T-helper 22 cell (primary cell): Measurements from ENCODE around the gene KIF22.

ENCODE experiments used
- DNase-seq: peaks from one replicate; pipeline ENCODE4 v3.0.0-alpha.2; 2020; ENCODE audit warnings: low read depth

KIF22 gene

DNA sequence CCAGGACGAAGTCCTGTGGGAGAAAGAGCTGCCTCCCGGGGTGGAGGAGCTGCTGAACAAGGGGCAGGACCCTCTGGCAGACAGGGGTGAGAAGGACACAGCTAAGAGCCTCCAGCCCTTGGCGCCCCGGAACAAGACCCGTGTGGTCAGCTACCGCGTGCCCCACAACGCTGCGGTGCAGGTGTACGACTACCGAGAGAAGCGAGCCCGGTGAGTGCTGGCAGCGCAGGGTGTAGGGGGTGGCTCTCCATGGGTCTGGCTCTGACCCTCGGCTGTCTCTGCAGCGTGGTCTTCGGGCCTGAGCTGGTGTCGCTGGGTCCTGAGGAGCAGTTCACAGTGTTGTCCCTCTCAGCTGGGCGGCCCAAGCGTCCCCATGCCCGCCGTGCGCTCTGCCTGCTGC lies 51.1 kb downstream of the KIF22 start:
- DNase-seq, result no peak

DNA sequence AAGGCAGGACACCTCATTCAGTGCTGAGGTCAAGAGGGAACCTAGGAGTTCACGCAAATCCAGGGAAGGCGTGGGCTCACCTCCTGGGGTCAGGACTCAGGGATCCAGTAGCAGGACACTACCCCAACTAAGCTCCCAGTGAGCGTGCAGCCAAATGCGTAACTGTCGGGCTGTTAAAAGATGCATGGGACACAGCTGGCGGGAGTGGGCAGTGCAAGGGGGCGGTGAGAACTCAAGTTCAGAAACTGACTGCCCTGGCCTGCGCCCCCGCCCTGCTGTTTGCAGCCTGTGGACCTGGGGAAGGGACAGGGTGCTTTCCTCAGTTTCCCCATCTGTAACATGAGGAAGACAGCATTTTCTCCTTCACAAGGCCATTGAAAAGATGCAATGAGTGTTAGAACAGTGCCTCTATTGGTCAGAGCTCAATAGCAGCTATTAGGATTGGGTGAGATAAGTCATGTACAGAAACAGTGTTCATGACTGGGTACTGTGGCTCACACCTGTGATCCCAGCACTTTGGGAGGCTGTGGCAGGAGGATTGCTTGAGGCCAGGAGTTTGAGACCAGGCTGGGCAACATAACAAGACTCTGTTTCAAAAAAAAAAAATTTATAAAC lies 52.3 kb downstream of the KIF22 start:
- DNase-seq, result no peak

DNA sequence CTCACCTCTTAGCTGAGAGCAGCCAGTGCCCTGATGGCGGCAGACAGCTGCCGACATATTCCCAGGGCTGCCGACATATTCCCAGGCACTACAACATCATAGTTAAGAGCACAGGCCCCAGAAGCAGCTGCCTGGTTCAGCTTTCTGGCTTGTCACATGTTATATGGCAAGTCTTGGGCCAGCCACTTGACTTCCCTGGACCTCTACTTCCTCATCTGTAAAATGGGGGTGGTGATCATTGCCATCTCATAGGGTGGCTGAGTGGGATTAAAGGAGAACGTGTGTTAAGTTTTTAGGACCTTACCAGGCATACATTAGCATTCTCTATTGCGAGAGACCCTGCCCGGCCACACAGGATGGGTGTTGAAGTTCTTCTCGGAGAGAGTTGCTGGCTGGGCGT lies 53.4 kb downstream of the KIF22 start:
- DNase-seq, result no peak

DNA sequence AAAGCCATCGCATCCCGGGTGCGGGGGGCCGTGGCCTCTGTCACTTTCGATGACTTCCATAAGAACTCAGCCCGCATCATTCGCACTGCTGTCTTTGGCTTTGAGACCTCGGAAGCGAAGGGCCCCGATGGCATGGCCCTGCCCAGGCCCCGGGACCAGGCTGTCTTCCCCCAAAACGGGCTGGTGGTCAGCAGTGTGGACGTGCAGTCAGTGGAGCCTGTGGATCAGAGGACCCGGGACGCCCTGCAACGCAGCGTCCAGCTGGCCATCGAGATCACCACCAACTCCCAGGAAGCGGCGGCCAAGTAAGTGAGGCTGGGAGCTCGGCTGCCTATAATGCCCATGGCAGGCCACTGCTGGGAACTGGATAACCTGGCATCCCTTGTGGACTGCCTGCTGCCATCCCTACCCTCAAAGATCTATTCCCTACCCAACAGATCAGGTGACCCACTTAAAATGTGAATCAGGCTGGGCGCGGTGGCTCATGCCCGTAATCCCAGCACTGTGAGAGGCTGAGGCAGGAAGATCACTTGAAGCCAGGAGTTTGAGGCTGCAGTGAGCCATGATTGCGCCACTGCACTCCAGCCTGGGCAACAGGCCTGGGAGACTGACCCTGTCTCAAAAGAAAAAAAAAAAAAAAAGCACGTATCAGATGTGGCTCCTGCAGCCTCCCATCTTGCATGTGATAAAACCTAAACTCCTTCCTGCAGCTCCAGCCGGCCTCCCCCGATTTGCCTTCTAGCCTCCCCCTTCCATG lies 54.2 kb downstream of the KIF22 start:
- DNase-seq, result no peak

DNA sequence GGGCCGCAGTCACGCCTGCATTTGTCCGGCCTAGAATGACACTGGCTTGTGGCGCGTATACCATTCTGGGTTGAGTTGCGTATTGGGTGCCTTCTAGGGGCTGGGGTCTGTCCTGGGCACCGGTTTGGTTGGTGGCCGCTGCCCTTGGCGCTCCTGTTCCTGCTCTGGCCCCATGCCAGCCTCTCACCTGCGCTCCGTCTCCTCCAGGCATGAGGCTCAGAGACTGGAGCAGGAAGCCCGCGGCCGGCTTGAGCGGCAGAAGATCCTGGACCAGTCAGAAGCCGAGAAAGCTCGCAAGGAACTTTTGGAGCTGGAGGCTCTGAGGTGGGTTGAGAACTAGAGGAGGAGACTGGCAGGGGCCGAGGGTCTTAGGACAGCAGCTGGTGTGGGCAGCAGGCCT lies 55.1 kb downstream of the KIF22 start:
- DNase-seq, result no peak

DNA sequence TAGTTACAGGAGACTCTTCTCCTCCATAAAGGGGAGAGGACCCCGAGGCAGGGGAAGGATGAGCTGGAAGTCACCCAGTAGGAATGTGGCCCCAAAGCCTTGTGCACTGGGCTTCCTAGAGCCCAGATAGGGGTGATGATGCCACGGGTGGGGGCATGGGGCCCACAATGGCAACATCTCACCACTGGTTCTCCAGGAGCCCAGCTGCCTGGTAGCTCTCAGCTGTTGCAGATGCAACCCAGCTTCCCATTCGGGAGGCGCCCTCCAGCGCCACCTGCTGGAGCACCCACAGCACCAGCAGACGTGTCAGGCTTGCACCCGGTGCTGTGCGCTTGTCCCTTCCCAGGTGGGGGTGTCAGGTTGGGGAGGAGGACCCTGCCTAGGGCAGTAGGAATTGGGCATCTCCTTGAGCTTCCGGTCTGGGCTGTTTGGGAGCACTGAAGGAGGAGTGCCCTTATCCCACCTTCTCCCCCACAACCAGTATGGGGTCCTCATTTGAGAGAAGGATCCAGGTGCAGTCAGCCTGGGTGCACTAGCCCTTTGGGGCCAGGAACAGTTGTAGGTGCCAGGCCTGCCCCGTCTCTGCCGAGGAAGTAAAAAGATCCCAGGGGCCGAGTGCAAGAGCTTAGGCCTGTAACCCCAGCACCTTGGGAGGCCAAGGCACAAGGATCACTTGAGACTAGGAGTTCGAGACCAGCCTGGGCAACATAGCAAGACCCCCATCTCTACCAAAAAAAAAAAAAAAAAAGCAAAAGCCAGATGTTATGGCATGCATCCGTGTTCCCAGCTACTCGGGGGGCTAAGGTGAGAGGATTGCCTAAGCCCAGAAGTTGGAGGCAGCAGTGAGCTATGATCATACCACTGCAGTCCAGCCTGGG lies 58.1 kb downstream of the KIF22 start:
- DNase-seq, result peak; percentile 43

DNA sequence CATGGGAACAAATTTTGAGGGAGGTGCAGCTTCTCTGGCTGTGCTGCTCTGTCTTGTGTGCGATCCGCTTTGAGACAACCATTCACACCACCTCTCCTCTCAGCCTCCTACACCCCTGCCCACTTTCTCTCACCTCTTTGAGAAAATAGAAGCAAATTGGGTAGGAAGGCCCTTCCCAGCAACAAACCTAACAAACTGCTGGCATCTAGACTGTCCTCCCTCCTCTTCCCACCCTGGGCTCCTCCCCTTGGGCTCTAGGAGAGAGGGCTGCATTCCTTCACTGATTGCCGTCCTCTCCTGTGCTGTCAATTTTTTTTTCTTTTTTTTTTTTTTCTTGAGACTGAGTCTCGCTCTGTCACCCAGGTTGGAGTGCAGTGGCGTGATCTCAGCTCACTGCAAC lies 59.0 kb downstream of the KIF22 start:
- DNase-seq, result no peak

DNA sequence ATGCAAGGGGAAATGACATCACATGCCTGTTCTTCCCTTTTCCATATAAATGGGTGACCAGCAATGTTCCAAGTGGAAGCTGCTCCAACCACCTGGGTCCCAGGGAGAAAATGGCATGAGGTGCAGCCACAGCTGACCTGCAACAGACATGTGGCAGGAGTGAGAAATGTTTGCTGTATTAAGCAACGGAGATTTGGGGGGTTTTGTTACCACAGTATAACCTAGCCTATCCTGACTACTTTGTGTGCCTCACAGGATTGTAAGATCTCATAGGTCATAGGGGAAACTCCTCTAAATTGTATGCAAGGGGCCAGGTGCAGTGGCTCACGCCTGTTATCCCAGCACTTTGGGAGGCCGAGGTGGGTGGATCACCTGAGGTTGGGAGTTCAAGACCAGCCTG lies 60.4 kb downstream of the KIF22 start:
- no peak for DNase-seq

DNA sequence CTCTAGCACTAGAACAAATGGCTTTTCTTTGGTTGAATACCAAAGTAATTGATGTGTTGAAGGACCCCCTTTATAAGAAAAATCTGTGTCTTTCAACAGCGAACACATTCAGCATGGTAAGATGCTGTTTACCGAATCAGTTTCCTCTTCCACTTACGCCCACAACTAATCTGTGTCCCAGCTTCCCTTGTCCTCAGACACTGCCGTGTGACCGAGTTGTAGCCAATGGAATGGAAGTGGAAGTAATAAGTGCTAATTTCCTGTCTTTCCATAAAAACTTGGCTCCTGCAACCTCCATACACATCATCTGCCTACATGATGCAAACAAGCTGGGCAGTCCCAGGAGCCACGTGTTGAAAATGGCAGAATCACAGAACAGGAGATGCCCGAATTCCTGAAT lies 62.1 kb downstream of the KIF22 start:
- DNase-seq, result no peak

DNA sequence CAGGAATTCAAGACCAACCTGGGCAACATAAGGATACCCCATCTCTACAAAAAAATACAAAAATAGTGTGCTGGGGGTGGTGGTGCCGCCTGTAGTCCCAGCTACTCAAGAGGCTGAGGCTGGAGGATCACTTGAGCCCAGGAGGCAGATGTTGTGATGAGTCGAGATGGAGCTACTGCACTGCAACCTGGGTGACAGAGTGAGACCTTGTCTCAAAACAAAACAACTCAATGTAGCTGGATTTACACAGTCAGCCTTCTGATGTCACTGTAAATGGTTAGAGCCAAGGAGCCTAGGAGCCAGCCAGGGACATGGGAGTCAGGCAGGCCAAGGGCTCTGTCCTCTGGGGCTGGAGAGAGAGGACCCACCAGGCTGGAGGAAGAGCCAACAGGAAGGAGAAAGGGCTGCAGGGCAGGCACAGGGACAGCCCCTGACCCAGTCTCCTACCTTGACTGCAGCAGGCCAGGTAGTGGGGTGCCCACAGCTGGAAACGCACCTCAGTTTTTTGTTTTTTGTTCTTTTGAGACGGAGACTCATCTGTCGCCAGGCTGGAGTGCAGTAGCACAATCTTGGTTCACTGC lies 64.1 kb downstream of the KIF22 start:
- DNase-seq, result no peak
